A673 (cell line): Measurements from ENCODE around the gene RNFT2. TPM values are rescaled to one million over a fixed set of nuclear protein-coding genes. Genes with fewer than 3 reads are reported as not detected.

Experiments
- BruUV-seq: library from RNA; stranded (reverse); fragments of 400-500 nt; replicated peaks from 2 replicates; lab custom pipeline; 2021; lab: Mats Ljungman, UMichigan
- CTCF ChIA-PET: fragments of 300-600 bp; sonication (Branson Sonifier 250); formaldehyde crosslinking; loops from one replicate; lab custom pipeline; 2022; ENCODE audit warnings: antibody characterized with exemption; lab: Charles Lee
- POLR2A ChIA-PET: fragments of 300-600 bp; sonication (Branson Sonifier 250); formaldehyde crosslinking; loops from one replicate; lab custom pipeline; 2022; ENCODE audit warnings: antibody characterized with exemption; ENCODE audit not compliant: low non-redundant PET; lab: Charles Lee
- DNase-seq: peaks from one replicate; pipeline ENCODE4 v3.0.0-alpha.2; 2015; ENCODE audit warnings: low spot score
- H3K27ac ChIP-seq: fragments of 200-600 bp; sonication (generic); 2 replicates; pipeline ENCODE4 v1.5.1; 2016; ENCODE audit warnings: mixed run types, low read depth, mild to moderate bottlenecking, mixed read lengths, antibody characterized with exemption, low read length; ENCODE audit not compliant: poor library complexity, severe bottlenecking
- H3K27me3 ChIP-seq: fragments of 200-600 bp; sonication (generic); replicated peaks from 2 replicates; pipeline ENCODE4 v1.6.1; 2017; ENCODE audit warnings: mixed run types, low read depth, mild to moderate bottlenecking, mixed read lengths, antibody characterized with exemption, low read length; ENCODE audit not compliant: insufficient read depth, poor library complexity
- H3K36me3 ChIP-seq: fragments of 200-600 bp; sonication (generic); 2 replicates; pipeline ENCODE4 v1.6.1; 2016; ENCODE audit warnings: mixed run types, mild to moderate bottlenecking, mixed read lengths, antibody characterized with exemption, low read length; ENCODE audit not compliant: insufficient read depth, poor library complexity, severe bottlenecking
- H3K4me1 ChIP-seq: fragments of 200-600 bp; sonication (generic); 2 replicates; pipeline ENCODE4 v1.6.1; 2017; ENCODE audit warnings: mixed run types, mild to moderate bottlenecking, mixed read lengths, antibody characterized with exemption, low read length; ENCODE audit not compliant: insufficient read depth, poor library complexity, severe bottlenecking
- H3K4me3 ChIP-seq: fragments of 200-600 bp; sonication (generic); 2 replicates; pipeline ENCODE4 v1.5.1; 2016; ENCODE audit warnings: low read depth, mixed run types, mild to moderate bottlenecking, mixed read lengths, low read length; ENCODE audit not compliant: poor library complexity, severe bottlenecking
- H3K9me3 ChIP-seq: fragments of 200-600 bp; sonication (generic); 2 replicates; pipeline ENCODE4 v1.6.1; 2016; ENCODE audit warnings: mixed run types, low read depth, mild to moderate bottlenecking, mixed read lengths, antibody characterized with exemption, low read length; ENCODE audit not compliant: poor library complexity, severe bottlenecking
- EZH2 ChIP-seq: fragments of 200-600 bp; sonication (generic); IDR thresholded peaks from 2 replicates; pipeline ENCODE4 v1.6.1; 2017; ENCODE audit warnings: borderline replicate concordance, low read depth, mild to moderate bottlenecking, mixed read lengths, antibody characterized with exemption, low read length; ENCODE audit not compliant: poor library complexity, severe bottlenecking
- intact Hi-C: fragments of 100-400 bp; cut with micrococcal nuclease; formaldehyde crosslinking; loops from one replicate; pipeline ENCODE4 v1.10.0; 2022; ENCODE audit not compliant: unreplicated experiment
- total RNA-seq: library from RNA; stranded (reverse); gene quantifications from 2 replicates; pipeline ENCODE4 v1.2.3, GENCODE V29; 2021
- TF ChIP-seq, protein P1 (sequence below): fragments of 300-800, 200-600 bp; sonication (generic); conservative IDR thresholded peaks from 2 replicates; pipeline ENCODE4 v1.5.1; 2017; ENCODE audit warnings: low read depth, mild to moderate bottlenecking, antibody characterized with exemption, low read length, moderate library complexity, mixed read lengths

RNFT2 gene
- total RNA-seq, 1 experiment from 2014 or later: 36.4 TPM

DNA sequence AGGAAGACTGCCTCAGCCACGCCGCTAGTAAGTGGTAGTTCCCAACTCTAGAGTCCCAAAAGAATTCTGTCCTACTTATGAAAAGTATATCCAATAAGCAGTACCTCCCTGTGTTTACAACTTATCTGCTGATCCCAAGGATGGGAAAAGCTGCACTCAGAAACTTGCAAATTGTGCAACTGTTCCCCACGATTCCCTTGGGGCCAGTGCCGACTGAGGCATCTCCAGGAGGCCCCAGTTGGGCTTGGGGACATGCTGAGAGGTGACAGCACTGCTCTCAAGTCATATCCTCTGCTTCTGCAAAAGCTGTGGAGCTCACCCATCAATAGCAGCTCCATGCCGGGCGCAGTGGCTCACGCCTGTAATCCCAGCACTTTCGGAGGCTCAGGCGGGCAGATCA, 23.9 kb upstream of the RNFT2 start:
- no peaks in the 10 kb centered on the region for H3K27me3 ChIP-seq
- TF ChIP-seq, protein P1, sequence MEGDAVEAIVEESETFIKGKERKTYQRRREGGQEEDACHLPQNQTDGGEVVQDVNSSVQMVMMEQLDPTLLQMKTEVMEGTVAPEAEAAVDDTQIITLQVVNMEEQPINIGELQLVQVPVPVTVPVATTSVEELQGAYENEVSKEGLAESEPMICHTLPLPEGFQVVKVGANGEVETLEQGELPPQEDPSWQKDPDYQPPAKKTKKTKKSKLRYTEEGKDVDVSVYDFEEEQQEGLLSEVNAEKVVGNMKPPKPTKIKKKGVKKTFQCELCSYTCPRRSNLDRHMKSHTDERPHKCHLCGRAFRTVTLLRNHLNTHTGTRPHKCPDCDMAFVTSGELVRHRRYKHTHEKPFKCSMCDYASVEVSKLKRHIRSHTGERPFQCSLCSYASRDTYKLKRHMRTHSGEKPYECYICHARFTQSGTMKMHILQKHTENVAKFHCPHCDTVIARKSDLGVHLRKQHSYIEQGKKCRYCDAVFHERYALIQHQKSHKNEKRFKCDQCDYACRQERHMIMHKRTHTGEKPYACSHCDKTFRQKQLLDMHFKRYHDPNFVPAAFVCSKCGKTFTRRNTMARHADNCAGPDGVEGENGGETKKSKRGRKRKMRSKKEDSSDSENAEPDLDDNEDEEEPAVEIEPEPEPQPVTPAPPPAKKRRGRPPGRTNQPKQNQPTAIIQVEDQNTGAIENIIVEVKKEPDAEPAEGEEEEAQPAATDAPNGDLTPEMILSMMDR: no peak
- TF ChIP-seq EZH2: no peak
- DNase-seq: peak; percentile 38
- H3K4me3 ChIP-seq: no peak overlapping the region
- no TSS peak for BruUV-seq
- no peak overlapping the region for H3K27ac ChIP-seq
- ChIA-PET CTCF (no interaction called here), POLR2A (no interaction called here)
- H3K36me3 ChIP-seq: no peaks in the 10 kb centered on the region
- intact Hi-C loops: no loop called here
- H3K9me3 ChIP-seq: no peaks in the 10 kb centered on the region
- peaks cover 51% of the 10 kb centered on the region for H3K4me1 ChIP-seq

DNA sequence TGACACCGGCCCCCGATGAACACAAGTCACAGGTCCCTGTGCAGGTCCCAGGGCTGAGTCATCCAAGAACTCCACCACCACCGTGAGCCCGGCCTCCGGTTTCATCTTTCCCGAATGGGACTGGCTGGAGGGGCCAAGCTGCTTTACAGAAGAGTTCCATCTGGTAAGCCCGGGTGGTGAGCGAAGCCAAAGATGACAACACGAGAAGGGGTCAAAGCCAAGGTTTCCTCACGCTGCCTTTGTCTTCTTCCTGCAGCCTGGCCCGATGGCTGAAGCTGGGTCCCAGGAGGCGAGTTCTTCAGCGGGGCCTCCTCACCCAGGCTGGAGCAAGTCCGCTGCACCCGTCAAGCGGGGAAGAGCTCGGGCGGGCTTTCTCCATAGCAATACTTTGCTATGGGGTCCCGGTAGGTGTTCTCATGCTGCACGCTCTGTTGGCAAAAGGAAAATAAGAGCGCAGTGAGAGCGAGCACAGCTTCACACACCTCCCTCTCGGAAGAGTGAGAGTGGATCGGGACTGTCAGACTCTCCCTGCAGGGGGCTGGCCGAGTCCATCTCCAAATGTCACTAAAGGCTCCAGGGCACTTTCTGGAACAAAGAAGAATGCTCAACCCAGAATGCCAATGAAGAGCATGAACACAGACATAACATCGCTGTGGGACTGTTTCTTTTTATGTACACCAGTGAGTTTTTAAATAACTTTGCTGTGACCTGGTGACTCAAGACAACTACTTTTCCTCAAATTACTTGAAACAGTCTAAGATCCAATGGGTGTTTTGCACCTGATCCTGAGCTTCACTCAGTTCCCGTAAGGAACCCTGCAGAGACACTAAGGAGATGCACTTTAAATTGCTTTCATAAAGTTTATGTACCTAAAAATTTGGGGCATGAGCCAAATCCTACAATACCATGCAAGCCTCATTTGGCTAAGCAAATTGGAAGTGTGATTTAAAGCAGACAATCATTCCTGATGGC, 20.4 kb upstream of the RNFT2 start:
- H3K4me3 ChIP-seq: peak overlapping the region; percentile 2
- DNase-seq: no peak

DNA sequence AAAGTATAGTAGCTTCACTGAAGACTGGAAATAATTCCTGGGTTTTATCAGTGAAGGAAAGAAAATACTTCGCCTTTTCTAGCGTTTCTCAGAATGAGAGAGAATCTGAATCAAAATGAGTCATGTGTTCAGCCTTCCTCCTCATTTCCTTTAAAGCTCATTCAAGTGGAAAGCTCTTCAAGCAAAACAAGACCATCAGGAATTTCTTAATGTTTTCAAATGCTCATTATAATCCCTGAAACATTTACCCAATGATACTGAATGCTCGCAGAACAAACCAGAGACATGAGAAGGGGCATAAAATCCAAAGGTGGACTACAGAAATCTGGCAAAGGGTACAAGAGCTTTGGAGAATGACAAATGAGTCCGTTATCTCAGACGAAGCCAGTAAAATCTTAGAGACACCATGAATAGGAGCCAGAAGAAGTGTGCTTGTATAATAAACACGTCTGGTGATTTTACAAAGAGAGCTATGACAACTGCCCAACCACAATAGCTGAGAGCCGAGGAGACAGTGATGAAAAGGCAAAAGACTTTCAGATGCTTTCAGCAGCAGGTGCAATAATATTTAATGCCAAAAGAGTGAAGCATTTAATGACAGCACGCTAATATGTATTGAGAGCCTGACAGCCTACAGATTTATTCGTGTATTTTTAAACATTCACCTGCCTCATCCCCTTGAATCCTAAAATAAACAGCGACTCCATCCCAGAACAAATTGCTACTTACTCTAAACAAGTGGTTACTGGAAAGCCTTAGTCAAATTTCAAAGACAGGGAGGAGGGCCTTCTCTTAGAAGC, 19.3 kb upstream of the RNFT2 start:
- peak; percentile 69 for DNase-seq
- H3K27me3 ChIP-seq: no peaks in the 10 kb centered on the region
- ChIA-PET CTCF (interaction anchor here (1.3 kb wide), 1 partner anchor 10 kb away, joined by 4 read pairs; no protein-coding TSS in a partner anchor), POLR2A (no interaction called here)
- peak overlapping the region; percentile 13 for H3K27ac ChIP-seq
- no TSS peak for BruUV-seq
- TF ChIP-seq, protein P1: no peak
- TF ChIP-seq EZH2: no peak
- peak overlapping the region; percentile 2 for H3K4me3 ChIP-seq
- no peaks in the 10 kb centered on the region for H3K36me3 ChIP-seq
- H3K9me3 ChIP-seq: no peaks in the 10 kb centered on the region
- intact Hi-C loops: no loop called here
- H3K4me1 ChIP-seq: peaks cover 43% of the 10 kb centered on the region

More for the DNA sequence above, 20.4 kb upstream of the RNFT2 start:
- TF ChIP-seq, protein P1: no peak
- TF ChIP-seq EZH2: no peak
- Histone ChIP-seq H3K4me1 (peaks cover 54% of the 10 kb centered on the region), H3K36me3 (no peaks in the 10 kb centered on the region), H3K9me3 (no peaks in the 10 kb centered on the region), H3K27ac (peak overlapping the region; percentile 13), H3K27me3 (no peaks in the 10 kb centered on the region)
- no TSS peak for BruUV-seq
- POLR2A ChIA-PET: no interaction called here
- CTCF ChIA-PET: interaction anchor here (1.3 kb wide), 1 partner anchor 9 kb away, joined by 4 read pairs; no protein-coding TSS in a partner anchor
- intact Hi-C loops: no loop called here
